DMS79 (cell line): ENCODE data around the gene CCDC15.
A peak's percentile ranks its signal among the peaks of the same experiment; 100 is the strongest.
"Not testable (repeated sequence)": the region's sequence is repeated elsewhere in the genome, so short reads cannot be mapped to it uniquely, and the experiment has no call there.

ENCODE experiments used
- DNase-seq: peaks from one replicate; lab custom pipeline; 2025; lab: John Stamatoyannopoulos, UW

The CCDC15 gene

DNA sequence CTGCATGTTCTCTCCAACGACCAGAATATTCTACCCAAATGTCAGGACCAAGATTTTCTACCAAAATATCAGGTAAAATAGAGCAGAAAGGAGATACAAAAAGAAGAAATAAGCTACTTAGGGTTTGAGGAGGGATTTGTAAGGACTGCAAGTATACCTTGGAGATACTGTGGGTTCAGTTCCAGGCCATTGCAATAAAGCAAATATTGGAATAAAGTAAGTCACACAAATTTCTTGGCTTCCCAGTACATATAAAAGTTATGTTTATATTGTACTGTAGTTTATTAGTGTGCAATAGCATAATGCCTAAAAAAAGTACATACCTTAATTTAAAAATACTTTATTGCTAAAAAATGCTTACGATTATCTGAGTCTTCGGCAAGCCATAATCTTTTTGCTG is 34.1 kb downstream of the CCDC15 start:
- DNase-seq, result no peak

DNA sequence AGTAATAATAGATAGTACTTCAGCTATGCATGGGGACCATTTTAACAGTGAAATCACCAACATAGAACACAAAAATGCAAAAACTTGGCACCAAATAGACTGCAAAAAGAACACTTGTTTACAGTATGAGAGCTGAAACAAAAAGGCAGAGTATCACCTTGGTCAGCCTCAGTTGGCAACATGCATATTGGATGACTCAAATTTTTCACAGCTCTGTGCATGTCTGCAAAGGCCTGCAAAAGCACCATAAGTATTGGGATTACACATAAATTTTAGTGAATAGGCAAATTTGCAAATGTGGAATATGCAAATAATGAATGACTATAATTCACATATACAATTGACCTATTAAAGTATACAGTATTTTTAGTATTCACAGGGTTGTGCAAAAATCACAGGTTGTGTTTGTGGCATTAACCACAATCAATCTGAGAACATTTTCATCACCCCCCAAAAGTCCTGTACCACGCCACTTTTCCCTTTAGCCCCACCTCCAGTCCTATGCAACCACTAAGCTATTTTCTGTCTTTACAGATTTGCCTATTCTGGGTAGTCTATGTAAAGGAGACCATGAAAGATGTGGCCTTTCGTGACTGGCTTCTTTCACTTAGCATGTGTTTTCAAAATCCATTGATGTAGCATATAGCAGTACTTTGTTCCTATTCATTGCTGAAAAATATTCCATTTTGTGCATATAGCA is 47.2 kb downstream of the CCDC15 start:
- no peak for DNase-seq

- no peak for DNase-seq
Measured at GRCh38 chr11:125001849-125002248, 47.8 kb downstream of the CCDC15 start.

DNA sequence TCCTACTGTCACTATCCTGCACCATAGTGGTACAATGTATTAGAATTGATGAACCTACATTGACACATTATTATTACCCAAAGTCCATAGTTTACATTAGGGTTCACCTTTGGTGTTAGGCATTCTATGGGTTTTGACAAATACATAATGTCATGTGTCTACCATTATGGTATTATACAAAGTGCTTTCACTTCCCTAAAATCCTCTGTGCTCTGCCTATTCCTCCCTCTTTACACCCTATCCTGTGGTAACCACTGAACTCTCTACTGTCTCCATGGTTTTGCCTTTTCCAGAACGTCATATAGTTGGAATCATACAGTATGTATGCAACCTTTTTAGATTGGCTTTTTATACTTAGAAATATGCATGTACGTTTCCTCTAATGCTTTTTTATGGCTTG is 51.5 kb downstream of the CCDC15 start:
- no peak for DNase-seq

GRCh38 chr11:125016413-125016812 is 62.4 kb downstream of the CCDC15 start:
- no peak for DNase-seq

DNA sequence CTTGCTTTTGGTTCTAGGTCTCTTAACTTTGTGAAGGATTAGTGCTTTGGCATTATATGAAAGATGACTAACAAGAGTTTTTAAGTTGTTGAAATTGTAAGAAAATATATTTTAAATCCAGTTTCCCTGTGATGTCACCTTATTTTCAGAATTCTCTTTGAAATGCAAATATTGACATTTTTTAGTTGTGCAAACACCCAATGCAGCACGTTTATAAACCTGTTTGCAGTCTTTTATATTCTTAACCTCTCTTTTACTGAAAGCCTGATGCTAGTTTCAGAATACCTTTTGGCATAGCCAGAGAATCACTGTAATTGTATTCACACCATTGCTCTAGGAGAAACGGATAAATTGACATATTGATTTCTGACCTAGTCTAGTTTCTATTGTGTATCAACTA is 66.3 kb downstream of the CCDC15 start:
- DNase-seq, result no peak

DNA sequence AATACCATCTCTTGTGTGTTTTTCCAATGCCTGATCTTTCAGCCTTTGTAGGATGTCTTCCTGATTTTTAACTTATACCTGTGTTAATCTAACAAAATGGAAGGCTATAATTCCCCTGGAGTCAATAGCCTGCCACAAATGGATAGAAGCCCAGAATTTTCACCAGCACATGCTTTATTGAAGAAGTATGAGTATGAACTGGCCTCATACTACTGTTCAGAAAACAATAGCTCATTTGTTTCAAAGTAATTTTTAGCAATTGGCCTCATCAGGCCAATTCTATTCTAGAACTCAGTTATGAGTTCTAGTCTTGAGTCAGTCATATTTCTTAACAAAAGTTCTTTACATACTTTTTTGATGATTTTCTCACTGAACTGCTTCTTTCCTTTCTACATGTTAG is 68.5 kb downstream of the CCDC15 start:
- DNase-seq, result no peak

GRCh38 chr11:125025968-125026367 is 72.0 kb downstream of the CCDC15 start:
- no peak for DNase-seq

DNA sequence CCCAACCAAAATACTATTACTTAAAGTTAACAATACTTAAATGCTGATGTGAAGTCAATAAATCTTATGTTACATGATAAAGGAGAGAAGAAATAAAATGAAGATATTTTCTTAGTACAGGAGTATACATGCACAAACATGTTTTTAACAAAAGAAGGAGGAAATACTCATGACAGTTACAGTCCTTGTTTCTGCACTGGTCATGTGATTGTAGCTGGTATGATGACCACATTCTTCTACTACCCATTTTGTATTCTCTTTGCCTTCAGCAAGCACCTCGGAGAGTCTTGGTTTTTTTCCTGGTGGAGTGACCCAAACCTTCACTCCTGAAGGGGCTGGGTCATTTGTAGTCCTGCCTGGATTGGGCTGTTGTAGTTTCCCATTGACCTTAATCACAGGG is 75.4 kb downstream of the CCDC15 start:
- not testable (repeated sequence) for DNase-seq

DNA sequence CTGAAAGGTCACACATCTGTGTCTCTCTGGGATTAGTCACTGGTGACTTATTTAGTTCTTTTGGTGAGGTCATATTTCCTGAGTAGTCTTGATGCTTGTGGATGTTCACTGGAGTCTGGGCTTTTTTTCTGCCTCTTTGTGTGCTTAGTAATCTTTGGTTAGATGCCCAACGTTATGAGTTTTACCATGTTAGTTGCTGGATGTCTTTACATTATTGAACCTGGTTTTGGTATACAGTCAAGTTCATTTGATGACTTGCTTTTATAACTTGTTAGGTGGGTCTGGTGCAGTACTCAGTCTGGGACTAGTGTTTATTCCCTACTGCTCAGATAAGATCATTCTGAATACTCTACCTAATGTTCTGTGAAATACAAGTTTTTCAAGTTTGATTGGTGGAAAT is 82.9 kb downstream of the CCDC15 start:
- DNase-seq, result no peak

- no peak for DNase-seq
Measured at GRCh38 chr11:125049164-125049792, 95.3 kb downstream of the CCDC15 start.

DNA sequence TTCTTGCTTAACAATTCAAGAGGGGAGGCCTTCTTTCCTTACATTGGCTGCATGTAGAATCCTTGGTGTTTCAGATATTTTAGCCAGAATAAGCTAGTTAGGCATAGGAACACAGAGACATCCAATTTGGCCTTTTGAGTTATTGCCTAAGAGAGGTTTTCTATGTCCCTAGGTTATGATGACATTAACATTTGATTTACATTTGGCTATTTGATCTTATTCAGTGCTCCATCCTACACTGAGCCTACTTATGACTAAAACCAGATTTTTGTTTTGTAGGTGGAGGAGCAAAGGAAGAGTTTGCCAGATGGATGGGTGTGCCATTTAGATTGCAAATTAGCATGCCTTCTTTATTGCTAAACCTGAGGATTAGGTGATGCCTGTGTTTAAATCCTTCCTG is 98.0 kb downstream of the CCDC15 start:
- no peak for DNase-seq

- no peak for DNase-seq
Measured at GRCh38 chr11:125053167-125053566, 99.2 kb downstream of the CCDC15 start.

DNA sequence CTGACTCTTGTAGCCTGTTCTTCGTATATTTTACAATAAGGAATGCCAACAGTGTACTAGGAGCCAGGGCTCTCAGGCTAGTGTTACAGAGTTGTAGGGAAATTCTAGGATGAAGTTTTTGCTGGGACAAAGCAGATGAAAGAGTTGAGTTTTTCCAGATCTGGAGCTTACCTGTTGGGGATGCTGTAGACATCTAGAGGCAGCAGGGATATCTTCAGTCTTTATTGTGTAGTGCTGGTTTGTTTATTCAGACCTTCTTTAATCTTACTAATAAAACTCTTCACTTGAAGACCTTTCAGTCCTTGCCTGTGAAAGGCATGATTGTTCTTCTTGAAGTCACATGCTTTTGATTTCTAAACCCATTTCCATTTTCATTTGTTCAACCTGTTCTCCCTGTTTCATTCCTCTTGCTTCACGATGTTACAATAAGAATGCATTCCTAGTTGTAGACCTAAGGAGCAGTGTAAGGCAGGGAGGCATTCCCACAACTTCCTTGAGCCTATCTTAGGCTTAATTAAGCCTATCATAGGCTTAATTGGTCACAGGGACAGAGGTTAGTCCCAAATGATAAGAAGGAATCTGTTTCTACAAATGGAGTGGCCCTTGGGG is 101.2 kb downstream of the CCDC15 start:
- DNase-seq, result no peak

DNA sequence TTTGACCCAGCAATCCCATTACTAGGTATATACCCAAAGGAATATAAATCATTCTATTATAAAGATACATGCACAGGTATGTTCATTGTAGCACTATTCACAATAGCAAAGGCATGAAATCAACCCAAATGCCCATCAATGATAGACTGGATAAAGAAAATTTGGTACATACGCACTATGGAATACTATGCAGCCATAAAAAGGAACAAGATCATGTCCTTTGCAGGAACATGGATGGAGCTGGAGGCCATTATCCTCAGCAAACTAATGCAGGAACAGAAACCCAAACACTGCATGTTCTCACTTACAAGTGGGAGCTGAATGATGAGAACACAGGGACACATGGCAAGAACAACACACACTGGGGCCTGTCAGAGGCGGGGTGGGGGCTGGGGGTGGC is 102.1 kb downstream of the CCDC15 start:
- not testable (repeated sequence) for DNase-seq

GRCh38 chr11:125056931-125057692 is 103.1 kb downstream of the CCDC15 start:
- no peak for DNase-seq

- no peak for DNase-seq
Measured at GRCh38 chr11:125057693-125058016, 103.7 kb downstream of the CCDC15 start.

DNA sequence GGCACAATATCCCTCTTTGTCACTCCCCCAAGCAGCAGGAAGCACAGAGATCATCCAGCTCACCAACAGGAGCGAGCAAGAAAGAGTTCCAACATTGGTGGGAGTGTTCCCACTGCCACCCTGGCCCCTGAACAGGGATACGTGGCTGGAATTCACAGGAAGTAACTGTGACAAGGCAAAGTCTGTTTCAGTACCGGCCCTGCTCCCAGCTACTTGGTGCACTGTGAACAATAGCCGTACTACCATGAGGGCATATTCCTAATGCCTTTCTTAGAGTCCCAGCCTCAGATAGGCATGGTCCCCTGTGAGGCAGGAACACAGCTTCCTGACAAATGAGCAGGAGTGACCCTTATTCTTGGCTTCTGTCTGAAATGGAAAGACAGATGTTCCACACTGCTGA is 107.3 kb downstream of the CCDC15 start:
- DNase-seq, result no peak

GRCh38 chr11:125062218-125062930 is 108.4 kb downstream of the CCDC15 start:
- DNase-seq, result no peak

- peak; percentile 20 for DNase-seq
Measured at GRCh38 chr11:125062931-125063428, 109.0 kb downstream of the CCDC15 start, which contains the start of gene SLC37A2. Gene SLC37A2, plus strand, starts transcription at chr11:125063305. Its CDS starts 63 bp downstream, at chr11:125063368.

- DNase-seq, result no peak
Measured at GRCh38 chr11:125063429-125064043, 109.5 kb downstream of the CCDC15 start.
